DND-41 (cell line): ENCODE measurements around the gene OR51B2.

Source experiments
- ATAC-seq: fragments of 200-7000 bp; cut with Tn5 transposase; 3 replicates; pipeline ENCODE4 v1.9.1; 2021; ENCODE audit warnings: low read depth; ENCODE audit not compliant: insufficient read depth
- DNase-seq: peaks from one replicate; pipeline ENCODE4 v3.0.0-alpha.2; 2020
- H2AFZ ChIP-seq: 2 replicates; pipeline ENCODE4 v1.6.0; 2012; ENCODE audit warnings: low read depth, low read length
- H3K27ac ChIP-seq: 2 replicates; pipeline ENCODE4 v1.5.1; 2012; ENCODE audit warnings: low read length, inconsistent platforms
- H3K27me3 ChIP-seq: fragments of 200-600 bp; sonication (generic); 2 replicates; pipeline ENCODE4 v1.6.0; 2012; ENCODE audit warnings: low read length, mild to moderate bottlenecking, inconsistent platforms; ENCODE audit not compliant: insufficient read depth, poor library complexity
- H3K36me3 ChIP-seq: 2 replicates; pipeline ENCODE4 v1.5.1; 2012; ENCODE audit warnings: low read length, inconsistent platforms; ENCODE audit not compliant: insufficient read depth
- H3K4me1 ChIP-seq: 2 replicates; pipeline ENCODE4 v1.5.1; 2012; ENCODE audit warnings: mild to moderate bottlenecking, low read length; ENCODE audit not compliant: insufficient read depth
- H3K4me2 ChIP-seq: 2 replicates; pipeline ENCODE4 v1.6.0; 2012; ENCODE audit warnings: mild to moderate bottlenecking, moderate library complexity, low read length, inconsistent platforms; ENCODE audit not compliant: insufficient read depth
- H3K4me3 ChIP-seq, 2 experiments: fragments of 200-600 bp in 1 of 2; shearing (Covaris generic) in 1 of 2; 2 replicates each; pipeline ENCODE4 v1.5.1; 2012 to 2016; ENCODE audit warnings: inconsistent platforms in 2 of 2, low read length in 2 of 2, mild to moderate bottlenecking in 2 of 2, low read depth in 1 of 2, moderate library complexity in 1 of 2
- H3K79me2 ChIP-seq: 2 replicates; pipeline ENCODE4 v1.6.0; 2012; ENCODE audit warnings: low read length, inconsistent platforms; ENCODE audit not compliant: insufficient read depth
- H3K9ac ChIP-seq: 2 replicates; pipeline ENCODE4 v1.6.0; 2012; ENCODE audit warnings: low read depth, mild to moderate bottlenecking, inconsistent platforms, low read length, moderate library complexity
- H3K9me3 ChIP-seq: 2 replicates; pipeline ENCODE4 v1.5.1; 2012; ENCODE audit warnings: low read length, moderate library complexity, mild to moderate bottlenecking, inconsistent platforms; ENCODE audit not compliant: insufficient read depth, severe bottlenecking
- H4K20me1 ChIP-seq: 2 replicates; pipeline ENCODE4 v1.6.0; 2012; ENCODE audit warnings: low read length; ENCODE audit not compliant: insufficient read depth
- CTCF ChIP-seq: IDR thresholded peaks from 2 replicates; pipeline ENCODE4 v1.5.1; 2012; ENCODE audit warnings: borderline replicate concordance, low read length, moderate library complexity, mild to moderate bottlenecking; ENCODE audit not compliant: poor library complexity, severe bottlenecking; ENCODE audit errors: extremely low read depth
- EZH2 ChIP-seq: IDR thresholded peaks from 3 replicates; pipeline ENCODE4 v1.6.1; 2012; ENCODE audit warnings: borderline replicate concordance, low read depth, mild to moderate bottlenecking, moderate library complexity, low read length, inconsistent platforms; ENCODE audit not compliant: severe bottlenecking

Gene OR51B2

GRCh38 chr11:5288108-5288905, 35.8 kb downstream of the OR51B2 start:
- H3K36me3 ChIP-seq, result no peaks in the 10 kb centered on the region
- ATAC-seq (no peak), DNase-seq (no peak)
- H3K4me3 ChIP-seq, result no peak overlapping the region
- H3K79me2 ChIP-seq, result no peaks in the 10 kb centered on the region
- H3K27me3 ChIP-seq, result no peaks in the 10 kb centered on the region
- no peak overlapping the region for H2AFZ ChIP-seq
- no peaks in the 10 kb centered on the region for H3K9me3 ChIP-seq
- H3K9ac ChIP-seq, result no peak overlapping the region
- no peak overlapping the region for H3K27ac ChIP-seq
- H3K4me2 ChIP-seq, result no peak overlapping the region
- no peaks in the 10 kb centered on the region for H3K4me1 ChIP-seq
- no peaks in the 10 kb centered on the region for H4K20me1 ChIP-seq
- no peak for TF ChIP-seq CTCF
- TF ChIP-seq EZH2, result no peak

GRCh38 chr11:5286901-5287300, 37.2 kb downstream of the OR51B2 start:
- no peaks in the 10 kb centered on the region for H3K4me1 ChIP-seq
- H3K4me2 ChIP-seq, result no peak overlapping the region
- H3K27ac ChIP-seq, result no peak overlapping the region
- H3K79me2 ChIP-seq, result no peaks in the 10 kb centered on the region
- no peaks in the 10 kb centered on the region for H3K27me3 ChIP-seq
- ATAC-seq, result no peak
- H3K9me3 ChIP-seq, result no peaks in the 10 kb centered on the region
- TF ChIP-seq EZH2, result no peak
- no peak for TF ChIP-seq CTCF
- no peak for DNase-seq
- H2AFZ ChIP-seq, result no peak overlapping the region
- no peak overlapping the region for H3K4me3 ChIP-seq
- H3K36me3 ChIP-seq, result no peaks in the 10 kb centered on the region
- H4K20me1 ChIP-seq, result no peaks in the 10 kb centered on the region
- no peak overlapping the region for H3K9ac ChIP-seq

- Histone ChIP-seq H3K9ac (no peak overlapping the region), H3K27me3 (no peaks in the 10 kb centered on the region)
Measured at GRCh38 chr11:5286351-5286750, 37.7 kb downstream of the OR51B2 start.

More at GRCh38 chr11:5286351-5286750, 37.7 kb downstream of the OR51B2 start:
- ATAC-seq (no peak), DNase-seq (no peak)
- H3K4me1 ChIP-seq, result no peaks in the 10 kb centered on the region
- H3K4me3 ChIP-seq, result no peak overlapping the region
- H3K9me3 ChIP-seq, result no peaks in the 10 kb centered on the region
- no peak overlapping the region for H3K27ac ChIP-seq
- no peaks in the 10 kb centered on the region for H3K79me2 ChIP-seq
- H4K20me1 ChIP-seq, result no peaks in the 10 kb centered on the region
- no peak for TF ChIP-seq EZH2
- no peak for TF ChIP-seq CTCF
- no peak overlapping the region for H3K4me2 ChIP-seq
- H2AFZ ChIP-seq, result no peak overlapping the region
- H3K36me3 ChIP-seq, result no peaks in the 10 kb centered on the region
